ENCODE results near the gene MAP2K6. TPM values are rescaled to one million over a fixed set of nuclear protein-coding genes. Genes with fewer than 3 reads are reported as not detected.

The MAP2K6 gene
- total RNA-seq, 2 experiments from 2014 or later = 14.0 to 14.6 TPM

- no peak for DNase-seq
- no peak overlapping the region for H3K27ac Mint-ChIP-seq
Measured at GRCh38 chr17:69499318-69499717, 84.8 kb downstream of the MAP2K6 start.

DNA sequence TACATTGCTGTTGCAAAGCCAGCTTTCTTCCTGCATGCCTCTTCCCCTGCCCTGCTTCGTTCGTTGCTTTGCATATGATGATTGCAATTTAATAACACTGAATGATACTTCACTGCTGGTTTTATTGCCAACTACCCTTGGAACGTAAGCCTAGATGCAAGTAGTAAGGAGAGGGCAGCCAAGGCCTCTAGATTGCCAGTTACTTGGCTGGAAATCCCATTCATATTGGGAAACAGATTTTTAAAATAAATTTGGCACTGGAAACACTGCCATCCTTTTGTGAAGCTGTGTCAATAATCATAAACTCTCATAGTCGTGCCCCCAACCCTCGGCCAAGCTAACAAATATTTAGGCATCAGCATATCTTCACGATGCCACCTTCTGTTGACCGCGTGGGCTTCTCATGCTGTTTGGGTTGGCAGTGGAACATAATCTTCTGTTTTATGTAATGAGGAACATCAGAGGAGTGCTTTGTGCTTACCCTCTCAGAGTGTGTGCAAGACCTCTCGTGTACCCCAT lies 86.5 kb downstream of the MAP2K6 start:
- no peaks in the 10 kb centered on the region for H3K27me3 Mint-ChIP-seq
- Histone ChIP-seq H3K27me3 (ENCODE audit: control insufficient read depth in 1 of 2, insufficient read depth in 2 of 2, low read length in 2 of 2) (no peaks in the 10 kb centered on the region), H3K4me3 (ENCODE audit: low read length) (no peak overlapping the region), H3K36me3 (ENCODE audit: insufficient read depth, low read length) (peaks cover 6% of the 10 kb centered on the region), H3K27ac (ENCODE audit: low read depth in 1 of 2, low read length in 2 of 2) (no peak overlapping the region), H3K9me3 (ENCODE audit: control insufficient read depth in 1 of 2, insufficient read depth in 1 of 2, low read length in 2 of 2) (no peaks in the 10 kb centered on the region), H3K4me1 (ENCODE audit: insufficient read depth, low read length) (no peaks in the 10 kb centered on the region)
- no peak overlapping the region for H3K27ac Mint-ChIP-seq
- no peak overlapping the region for H3K4me3 Mint-ChIP-seq
- ChIA-PET POLR2A (no interaction called here), CTCF (no interaction called here)
- intact Hi-C loops (cut with DNase I, micrococcal nuclease) = no loop called here
- DNase-seq (no peak), ATAC-seq (ENCODE audit: poor library complexity) (no peak)
- no peak for TF ChIP-seq CTCF (IDR thresholded peaks at IDR 0.05)
- H3K4me1 Mint-ChIP-seq (ENCODE audit: low read depth) = peaks cover 68% of the 10 kb centered on the region
- no peaks in the 10 kb centered on the region for H3K9me3 Mint-ChIP-seq
- H3K36me3 Mint-ChIP-seq (ENCODE audit: low read depth) = peaks cover 17% of the 10 kb centered on the region

More at GRCh38 chr17:69499318-69499717, 84.8 kb downstream of the MAP2K6 start:
- no peak for TF ChIP-seq CTCF (IDR thresholded peaks at IDR 0.05)
- Histone ChIP-seq H3K4me3 (ENCODE audit: low read length) (no peak overlapping the region), H3K9me3 (ENCODE audit: control insufficient read depth in 1 of 2, insufficient read depth in 1 of 2, low read length in 2 of 2) (no peaks in the 10 kb centered on the region), H3K36me3 (ENCODE audit: insufficient read depth, low read length) (no peaks in the 10 kb centered on the region), H3K27me3 (ENCODE audit: control insufficient read depth in 1 of 2, insufficient read depth in 2 of 2, low read length in 2 of 2) (no peaks in the 10 kb centered on the region), H3K27ac (ENCODE audit: low read depth in 1 of 2, low read length in 2 of 2) (no peak overlapping the region), H3K4me1 (ENCODE audit: insufficient read depth, low read length) (no peaks in the 10 kb centered on the region)
- ChIA-PET CTCF (no interaction called here), POLR2A (no interaction called here)
- H3K9me3 Mint-ChIP-seq = no peaks in the 10 kb centered on the region
- H3K27me3 Mint-ChIP-seq = no peaks in the 10 kb centered on the region
- ATAC-seq (ENCODE audit: poor library complexity) = no peak
- peaks cover 8% of the 10 kb centered on the region for H3K36me3 Mint-ChIP-seq (ENCODE audit: low read depth)
- peaks cover 61% of the 10 kb centered on the region for H3K4me1 Mint-ChIP-seq (ENCODE audit: low read depth)
- H3K4me3 Mint-ChIP-seq = no peak overlapping the region
- intact Hi-C loops (cut with DNase I, micrococcal nuclease) = no loop called here

DNA sequence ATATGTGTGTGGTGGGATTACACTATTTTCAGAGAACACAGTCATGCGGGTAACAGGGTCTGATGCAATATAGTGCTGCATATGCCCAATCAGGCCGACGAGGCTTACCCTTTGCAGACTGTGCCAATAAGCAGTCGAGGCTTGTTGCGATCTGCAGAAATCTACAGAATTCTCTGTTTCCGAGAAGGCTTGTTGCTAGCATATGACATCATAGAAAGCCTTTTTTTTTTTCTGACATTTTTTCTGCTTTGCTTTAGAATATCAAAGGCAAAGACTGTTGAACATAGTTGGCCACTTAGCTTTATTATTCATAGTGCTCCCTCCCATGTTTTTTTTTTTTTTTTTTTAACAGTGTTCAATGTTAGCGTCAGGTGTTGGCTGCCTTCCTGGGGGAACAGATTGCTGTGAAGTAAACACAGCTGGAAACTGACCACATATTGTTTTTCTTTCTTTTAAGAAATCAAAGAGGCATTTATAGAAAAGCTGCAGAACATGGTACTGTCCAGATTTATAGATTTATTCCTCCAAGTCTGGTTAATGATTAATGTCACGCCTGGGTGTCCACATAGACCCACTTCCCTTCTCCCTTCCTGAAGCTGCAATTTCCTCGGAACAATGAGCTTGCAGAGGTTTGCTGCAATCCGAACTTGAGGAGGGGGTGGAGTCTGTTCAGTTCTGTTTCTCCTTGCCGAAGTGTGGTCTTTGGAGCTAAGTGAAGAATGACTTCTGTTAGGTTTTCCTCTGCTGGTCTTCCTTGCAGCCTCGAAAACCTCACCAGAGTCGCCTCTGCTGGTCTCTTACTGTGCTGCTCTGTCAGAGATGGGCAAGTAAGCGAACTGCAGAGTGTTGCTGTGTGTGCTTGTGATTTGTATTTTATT lies 87.3 kb downstream of the MAP2K6 start:
- peaks cover 22% of the 10 kb centered on the region for H3K36me3 Mint-ChIP-seq (ENCODE audit: low read depth)
- Histone ChIP-seq H3K4me3 (ENCODE audit: low read length) (no peak overlapping the region), H3K27me3 (ENCODE audit: control insufficient read depth in 1 of 2, insufficient read depth in 2 of 2, low read length in 2 of 2) (no peaks in the 10 kb centered on the region), H3K9me3 (ENCODE audit: control insufficient read depth in 1 of 2, insufficient read depth in 1 of 2, low read length in 2 of 2) (no peaks in the 10 kb centered on the region), H3K36me3 (ENCODE audit: insufficient read depth, low read length) (peaks cover 6% of the 10 kb centered on the region), H3K4me1 (ENCODE audit: insufficient read depth, low read length) (no peaks in the 10 kb centered on the region), H3K27ac (ENCODE audit: low read depth in 1 of 2, low read length in 2 of 2) (no peak overlapping the region)
- H3K27me3 Mint-ChIP-seq = no peaks in the 10 kb centered on the region
- intact Hi-C loops (cut with DNase I, micrococcal nuclease) = no loop called here
- ATAC-seq (ENCODE audit: poor library complexity) (peak; percentile 24), DNase-seq (peak in 1 of 14 experiments; percentile 12)
- no peaks in the 10 kb centered on the region for H3K9me3 Mint-ChIP-seq
- peaks cover 64% of the 10 kb centered on the region for H3K4me1 Mint-ChIP-seq (ENCODE audit: low read depth)
- TF ChIP-seq CTCF (IDR thresholded peaks at IDR 0.05) = no peak
- H3K27ac Mint-ChIP-seq = peak overlapping the region; percentile 10
- POLR2A ChIA-PET = no interaction called here
- CTCF ChIA-PET = no interaction called here
- H3K4me3 Mint-ChIP-seq = no peak overlapping the region

All from CD4-positive, alpha-beta T cell (primary cell).